ENCODE results near the gene PIGW.

GRCh38 chr17:36583787-36584186 is 49.0 kb downstream of the PIGW start:
- TF ChIP-seq CTCF (IDR thresholded peaks at IDR 0.05; ENCODE audit: low read length) (no peak), EZH2phosphoT487 (IDR thresholded peaks at IDR 0.05; ENCODE audit: low read length) (no peak)
